Articular chondrocyte of knee joint (primary cell): ENCODE results near the gene MCTP2. TPM values are rescaled to one million over a fixed set of nuclear protein-coding genes. Genes with fewer than 3 reads are reported as not detected.

Experiments
- total RNA-seq: library from RNA; depleted of rRNA; stranded (reverse); fragments of >200 nt; gene quantifications from 2 replicates; pipeline ENCODE4 v1.2.3, GENCODE V29; 2012

The MCTP2 gene
- total RNA-seq: 27.0 and 28.1 TPM in 2 replicates

GRCh38 chr15:94230883-94231722 is at the start of gene MCTP2:
Gene MCTP2, plus strand, starts transcription at chr15:94231561. Its CDS starts 66,705 bp downstream, at chr15:94298266.

